ENCODE measurements around the gene MLLT11.

MLLT11 gene

GRCh38 chr1:151043163-151043562 is 17.0 kb upstream of the MLLT11 start:
- H3K9me3 ChIP-seq (ENCODE audit: severe bottlenecking): no peaks in the 10 kb centered on the region
- no peaks in the 10 kb centered on the region for H3K27me3 ChIP-seq (ENCODE audit: insufficient read depth, low read depth, severe bottlenecking)
- no peak for DNase-seq
- no peaks in the 10 kb centered on the region; the same call in 1 of the 2 replicates for H3K36me3 ChIP-seq
- H3K4me3 ChIP-seq (ENCODE audit: low read depth, low read length): no peak overlapping the region
- no peak for TF ChIP-seq CTCF (IDR thresholded peaks at IDR 0.05; ENCODE audit: low read depth, low read length)
- no peak overlapping the region for H3K27ac ChIP-seq

GRCh38 chr1:151047591-151047924 is 12.6 kb upstream of the MLLT11 start, which contains the start of gene C1orf56:
TSS of gene C1orf56 (plus strand) at chr1:151047751. CDS start at chr1:151047848, 97 bp downstream.
- DNase-seq: peak; percentile 97

GRCh38 chr1:151047925-151048644 is 12.1 kb upstream of the MLLT11 start:
- no peaks in the 10 kb centered on the region for H3K27me3 ChIP-seq (ENCODE audit: insufficient read depth, low read depth, severe bottlenecking)
- peak overlapping the region; percentile 87 for H3K27ac ChIP-seq
- DNase-seq: peak; percentile 95
- TF ChIP-seq CTCF (IDR thresholded peaks at IDR 0.05; ENCODE audit: low read depth, low read length): peak; percentile 98
- no peaks in the 10 kb centered on the region for H3K9me3 ChIP-seq (ENCODE audit: severe bottlenecking)
- peak overlapping the region; percentile 52 for H3K4me3 ChIP-seq (ENCODE audit: low read depth, low read length)
- peaks cover 30% of the 10 kb centered on the region for H3K36me3 ChIP-seq

More at GRCh38 chr1:151047591-151047924, 12.6 kb upstream of the MLLT11 start, which contains the start of gene C1orf56:
- Histone ChIP-seq H3K36me3 (peaks cover 25% of the 10 kb centered on the region), H3K4me3 (ENCODE audit: low read depth, low read length) (peak within 1 kb of the TSS; percentile 52), H3K27me3 (ENCODE audit: insufficient read depth, low read depth, severe bottlenecking) (no peaks in the 10 kb centered on the region), H3K27ac (peak within 1 kb of the TSS; percentile 87), H3K9me3 (ENCODE audit: severe bottlenecking) (no peaks in the 10 kb centered on the region)
- no peak for TF ChIP-seq CTCF (IDR thresholded peaks at IDR 0.05; ENCODE audit: low read depth, low read length)

- peak overlapping the region; percentile 52 for H3K4me3 ChIP-seq (ENCODE audit: low read depth, low read length)
- no peak for TF ChIP-seq CTCF (IDR thresholded peaks at IDR 0.05; ENCODE audit: low read depth, low read length)
- H3K36me3 ChIP-seq: peaks cover 36% of the 10 kb centered on the region
- DNase-seq: no peak
- no peaks in the 10 kb centered on the region for H3K27me3 ChIP-seq (ENCODE audit: insufficient read depth, low read depth, severe bottlenecking)
- no peaks in the 10 kb centered on the region for H3K9me3 ChIP-seq (ENCODE audit: severe bottlenecking)
- H3K27ac ChIP-seq: no peak overlapping the region
These were observed 11.6 kb upstream of the MLLT11 start for GRCh38 chr1:151048645-151049032.

GRCh38 chr1:151049458-151049857 is 10.7 kb upstream of the MLLT11 start:
- DNase-seq: no peak
- Histone ChIP-seq H3K4me3 (ENCODE audit: low read depth, low read length) (no peak overlapping the region), H3K27me3 (ENCODE audit: insufficient read depth, low read depth, severe bottlenecking) (no peaks in the 10 kb centered on the region), H3K9me3 (ENCODE audit: severe bottlenecking) (no peaks in the 10 kb centered on the region), H3K36me3 (peaks cover 44% of the 10 kb centered on the region), H3K27ac (no peak overlapping the region)
- no peak for TF ChIP-seq CTCF (IDR thresholded peaks at IDR 0.05; ENCODE audit: low read depth, low read length)

All from WERI-Rb-1 (cell line).